HEK293 (cell line): ENCODE results near the gene TTLL3.

ENCODE experiments used
- CTCF ChIA-PET: fragments of 350-600 bp; formaldehyde crosslinking; extraction: SDS; loops from one replicate; lab custom pipeline; 2021; ENCODE audit warnings: antibody characterized with exemption; lab: Yijun Ruan, JAX
- POLR2A ChIA-PET: fragments of 300-600 bp; formaldehyde crosslinking; extraction: SDS; loops from one replicate; lab custom pipeline; 2020; ENCODE audit warnings: antibody characterized with exemption, inconsistent platforms; lab: Yijun Ruan, JAX
- H3K27ac ChIP-seq: fragments of 200-500 bp; sonication (Bioruptor generic); 2 replicates; pipeline ENCODE4 v1.5.1; 2014; ENCODE audit warnings: low read depth, low read length, control low read depth, inconsistent platforms; ENCODE audit errors: extremely low read depth
- H3K36me3 ChIP-seq, 2 experiments: fragments of 200-500 bp in 1 of 2; sonication (Bioruptor generic) in 1 of 2; 1 replicate in 1 of 2; 2 replicates in 1 of 2; pipeline ENCODE4 v1.5.1; 2014 to 2017; ENCODE audit warnings: inconsistent platforms in 2 of 2, low read length in 2 of 2; ENCODE audit not compliant: control insufficient read depth in 2 of 2, insufficient read depth in 1 of 2
- H3K4me1 ChIP-seq: fragments of 200-500 bp; sonication (Bioruptor generic); 2 replicates; pipeline ENCODE4 v1.5.1; 2014; ENCODE audit warnings: mild to moderate bottlenecking, low read length, inconsistent platforms; ENCODE audit not compliant: control insufficient read depth, insufficient read depth
- H3K4me3 ChIP-seq: 2 replicates; pipeline ENCODE4 v1.5.1; 2011; ENCODE audit warnings: low read depth, mild to moderate bottlenecking, control low read depth, low read length, moderate library complexity
- H3K9me3 ChIP-seq: fragments of 200-500 bp; sonication (Bioruptor generic); 2 replicates; pipeline ENCODE4 v1.5.1; 2014; ENCODE audit warnings: low read depth, low read length, inconsistent platforms; ENCODE audit not compliant: control insufficient read depth, insufficient read depth
- BCL6B ChIP-seq: fragments of 450-650 bp; formaldehyde crosslinking; IDR thresholded peaks from 2 replicates; pipeline ENCODE4 v1.5.1; 2017; ENCODE audit warnings: missing biosample characterization, missing genetic modification characterization
- CTCF ChIP-seq: fragments of 450-650 bp; formaldehyde crosslinking; IDR thresholded peaks from 2 replicates; pipeline ENCODE4 v1.5.1; 2016; ENCODE audit warnings: missing biosample characterization, missing genetic modification characterization
- GLIS1 ChIP-seq: fragments of 450-650 bp; formaldehyde crosslinking; IDR thresholded peaks from 2 replicates; pipeline ENCODE4 v1.5.1; 2016; ENCODE audit warnings: missing biosample characterization, missing genetic modification characterization
- HIC1 ChIP-seq: fragments of 450-650 bp; formaldehyde crosslinking; IDR thresholded peaks from 2 replicates; pipeline ENCODE4 v1.5.1; 2016; ENCODE audit warnings: missing biosample characterization, missing genetic modification characterization
- KLF10 ChIP-seq: fragments of 450-650 bp; IDR thresholded peaks from 2 replicates; pipeline ENCODE4 v1.5.1; 2018; ENCODE audit warnings: missing biosample characterization, mild to moderate bottlenecking, missing genetic modification characterization
- ZBTB44 ChIP-seq: fragments of 450-650 bp; IDR thresholded peaks from 2 replicates; pipeline ENCODE4 v1.5.1; 2018; ENCODE audit warnings: missing biosample characterization, mild to moderate bottlenecking, missing genetic modification characterization
- ZBTB6 ChIP-seq: fragments of 450-650 bp; formaldehyde crosslinking; IDR thresholded peaks from 2 replicates; pipeline ENCODE4 v1.5.1; 2017; ENCODE audit warnings: missing biosample characterization, missing genetic modification characterization
- ZFHX2 ChIP-seq: fragments of 450-650 bp; formaldehyde crosslinking; conservative IDR thresholded peaks from 2 replicates; pipeline ENCODE4 v1.5.1; 2016; ENCODE audit warnings: missing biosample characterization, missing genetic modification characterization
- ZFP69B ChIP-seq: fragments of 450-650 bp; formaldehyde crosslinking; IDR thresholded peaks from 2 replicates; pipeline ENCODE4 v1.5.1; 2016; ENCODE audit warnings: missing biosample characterization, missing genetic modification characterization
- ZIC2 ChIP-seq: fragments of 450-650 bp; formaldehyde crosslinking; IDR thresholded peaks from 2 replicates; pipeline ENCODE4 v1.5.1; 2016; ENCODE audit warnings: missing biosample characterization, missing genetic modification characterization
- ZNF2 ChIP-seq: fragments of 450-650 bp; formaldehyde crosslinking; IDR thresholded peaks from 2 replicates; pipeline ENCODE4 v1.5.1; 2016; ENCODE audit warnings: missing biosample characterization, missing genetic modification characterization
- ZNF433 ChIP-seq: fragments of 450-650 bp; formaldehyde crosslinking; IDR thresholded peaks from 2 replicates; pipeline ENCODE4 v1.5.1; 2016; ENCODE audit warnings: missing biosample characterization, missing genetic modification characterization, low read depth
- ZNF521 ChIP-seq: fragments of 450-650 bp; formaldehyde crosslinking; IDR thresholded peaks from 2 replicates; pipeline ENCODE4 v1.5.1; 2017; ENCODE audit warnings: missing biosample characterization, mild to moderate bottlenecking, missing genetic modification characterization
- ZNF76 ChIP-seq: fragments of 450-650 bp; formaldehyde crosslinking; IDR thresholded peaks from 2 replicates; pipeline ENCODE4; 2016; ENCODE audit warnings: low read depth, missing biosample characterization, missing genetic modification characterization, borderline replicate concordance
- ZNF776 ChIP-seq: fragments of 450-650 bp; formaldehyde crosslinking; IDR thresholded peaks from 2 replicates; pipeline ENCODE4 v1.5.0; 2017; ENCODE audit warnings: missing biosample characterization, missing genetic modification characterization, borderline replicate concordance
- ZSCAN30 ChIP-seq: fragments of 450-650 bp; IDR thresholded peaks from 2 replicates; pipeline ENCODE4 v1.5.1; 2018; ENCODE audit warnings: missing biosample characterization, mild to moderate bottlenecking, missing genetic modification characterization, moderate library complexity

The TTLL3 gene

GRCh38 chr3:9820946-9821345, 10.9 kb downstream of the TTLL3 start (continued):
- TF ChIP-seq ZNF776 (tag by site-specific recombination) = no peak

- POLR2A ChIA-PET = no interaction called here
- no peak overlapping the region for H3K27ac ChIP-seq
- TF ChIP-seq ZIC2 (tag by site-specific recombination) = no peak
- TF ChIP-seq, all 188 proteins: peak for 0
- Histone ChIP-seq H3K4me1 (no peaks in the 10 kb centered on the region), H3K36me3 (peaks cover 3 to 44% of the 10 kb centered on the region in 2 experiments; a peak in 2 of 3 replicates), H3K9me3 (no peaks in the 10 kb centered on the region), H3K4me3 (no peak overlapping the region)
- CTCF ChIA-PET = interaction anchor here (0.6 kb wide), 1 partner anchor 9 kb away, joined by 3 read pairs; no protein-coding TSS in a partner anchor
These were observed 15.5 kb downstream of the TTLL3 start for GRCh38 chr3:9825451-9826040.

GRCh38 chr3:9826815-9827573, 16.9 kb downstream of the TTLL3 start:
- H3K27ac ChIP-seq = no peak overlapping the region

GRCh38 chr3:9828801-9829755, 19.0 kb downstream of the TTLL3 start:
- Histone ChIP-seq H3K27ac (no peak overlapping the region), H3K4me1 (no peaks in the 10 kb centered on the region), H3K36me3 (peaks cover 22 to 58% of the 10 kb centered on the region in 2 experiments), H3K9me3 (no peaks in the 10 kb centered on the region), H3K4me3 (no peak overlapping the region)
- ChIA-PET POLR2A (interaction anchor here (1.1 kb wide), 1 partner anchor 15 kb away, joined by 3 read pairs; no protein-coding TSS in a partner anchor), CTCF (interaction anchor here (0.6 to 1.2 kb wide), 3 partner anchors 111 to 883 kb away, joined by 3 to 4 read pairs (median 4); no protein-coding TSS in a partner anchor)
- TF ChIP-seq HIC1 (tag by site-specific recombination) (no peak), ZNF433 (no peak), ZBTB6 (tag by site-specific recombination) (no peak), CTCF (tag by site-specific recombination) (no peak), ZNF76 (no peak), BCL6B (tag by site-specific recombination) (no peak), ZFP69B (tag by site-specific recombination) (no peak), ZNF521 (tag by site-specific recombination) (no peak), ZFHX2 (tag by site-specific recombination) (no peak)

More at GRCh38 chr3:9826815-9827573, 16.9 kb downstream of the TTLL3 start:
- H3K36me3 ChIP-seq = peaks cover 10 to 43% of the 10 kb centered on the region in 2 experiments; a peak in 2 of 3 replicates
- no peaks in the 10 kb centered on the region for H3K4me1 ChIP-seq
- H3K4me3 ChIP-seq = no peak overlapping the region
- CTCF ChIA-PET = interaction anchor here (0.6 to 1.9 kb wide), 7 partner anchors 13 to 128 kb away, joined by 3 to 7 read pairs (median 4); partner anchors contain the start of genes ARPC4 and TADA3
- POLR2A ChIA-PET = interaction anchor here (1.3 kb wide), 1 partner anchor 119 kb away, joined by 4 read pairs; no protein-coding TSS in a partner anchor
- TF ChIP-seq GLIS1 (tag by site-specific recombination) = peak; percentile 49; the same call in 1 of the 2 replicates
- peak; percentile 23; the same call in 1 of the 2 replicates for TF ChIP-seq ZBTB44 (tag by site-specific recombination)
- no peak for TF ChIP-seq KLF10
- TF ChIP-seq ZNF2 = 0 out of 2 replicates have a peak, but pooled peaks have one; percentile 28
- TF ChIP-seq ZSCAN30 (tag by site-specific recombination) = 0 out of 2 replicates have a peak, but pooled peaks have one; percentile 45
- TF ChIP-seq, all 188 proteins: peak for 4
- H3K9me3 ChIP-seq = no peaks in the 10 kb centered on the region
